ENCODE data around the gene APBB2.

Gene APBB2

DNA sequence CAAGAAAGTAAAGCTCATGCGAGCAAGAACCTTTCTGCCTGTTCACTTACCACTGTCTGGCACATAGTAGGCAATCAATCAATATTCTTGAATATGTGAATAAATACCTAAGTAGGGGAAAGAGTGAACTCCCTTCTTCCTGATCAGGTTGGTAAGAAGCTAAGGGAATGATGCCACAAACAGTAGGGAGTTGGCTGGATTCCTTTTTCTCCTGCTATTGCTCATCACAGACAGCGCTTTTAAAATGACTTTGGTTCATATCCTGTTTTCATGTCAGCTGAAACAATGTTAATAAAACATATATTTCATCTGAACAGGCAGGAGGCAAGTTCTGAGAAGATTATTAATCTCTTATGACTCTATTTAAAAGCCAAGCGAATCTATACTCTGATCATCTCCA, 365.4 kb downstream of the APBB2 start:
- no peak for DNase-seq (ENCODE audit: low read depth, low spot score)
- Histone ChIP-seq H3K9ac (ENCODE audit: insufficient read length) (no peak overlapping the region), H3K4me3 (no peak overlapping the region), H3K36me3 (ENCODE audit: insufficient read depth, low read length) (no peaks in the 10 kb centered on the region), H3K27ac (no peak overlapping the region), H3K9me3 (ENCODE audit: low read depth, low read length) (no peaks in the 10 kb centered on the region)
- no peak for TF ChIP-seq POLR2AphosphoS5 (IDR thresholded peaks at IDR 0.05; ENCODE audit: borderline replicate concordance, low read depth, low read length)
- TF ChIP-seq FOXP2 (optimal IDR thresholded peaks at IDR 0.05; ENCODE audit: control extremely low read depth, extremely low read length, insufficient read depth): no peak
- TF ChIP-seq EZH2 (IDR thresholded peaks at IDR 0.05): no peak

DNA sequence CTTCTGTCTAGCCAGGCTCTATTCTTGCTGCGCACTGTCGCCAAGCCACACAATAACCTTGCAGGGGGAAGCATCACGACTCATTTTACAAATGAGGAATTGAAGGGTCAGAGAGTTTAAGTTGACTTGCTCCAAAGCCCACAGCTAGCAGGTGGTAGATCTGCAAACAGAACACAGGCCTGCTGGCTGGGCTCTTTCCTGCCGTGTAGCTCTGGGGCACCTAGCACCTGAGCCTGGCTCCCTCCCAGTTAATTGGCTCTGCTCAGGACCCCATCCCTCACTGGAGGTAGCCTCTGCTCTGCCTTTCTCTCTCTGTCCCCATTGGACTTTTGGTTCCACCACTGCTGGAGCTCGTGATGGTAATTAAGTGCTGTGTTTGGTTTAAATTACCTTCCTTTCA, 366.1 kb downstream of the APBB2 start:
- H3K36me3 ChIP-seq (ENCODE audit: insufficient read depth, low read length): no peaks in the 10 kb centered on the region
- H3K4me3 ChIP-seq: no peak overlapping the region
- no peaks in the 10 kb centered on the region for H3K9me3 ChIP-seq (ENCODE audit: low read depth, low read length)
- no peak overlapping the region for H3K27ac ChIP-seq
- TF ChIP-seq EZH2 (IDR thresholded peaks at IDR 0.05) (no peak), POLR2AphosphoS5 (IDR thresholded peaks at IDR 0.05; ENCODE audit: borderline replicate concordance, low read depth, low read length) (no peak), FOXP2 (optimal IDR thresholded peaks at IDR 0.05; ENCODE audit: control extremely low read depth, extremely low read length, insufficient read depth) (no peak)
- DNase-seq (ENCODE audit: low read depth, low spot score): no peak
- no peak overlapping the region for H3K9ac ChIP-seq (ENCODE audit: insufficient read length)

DNA sequence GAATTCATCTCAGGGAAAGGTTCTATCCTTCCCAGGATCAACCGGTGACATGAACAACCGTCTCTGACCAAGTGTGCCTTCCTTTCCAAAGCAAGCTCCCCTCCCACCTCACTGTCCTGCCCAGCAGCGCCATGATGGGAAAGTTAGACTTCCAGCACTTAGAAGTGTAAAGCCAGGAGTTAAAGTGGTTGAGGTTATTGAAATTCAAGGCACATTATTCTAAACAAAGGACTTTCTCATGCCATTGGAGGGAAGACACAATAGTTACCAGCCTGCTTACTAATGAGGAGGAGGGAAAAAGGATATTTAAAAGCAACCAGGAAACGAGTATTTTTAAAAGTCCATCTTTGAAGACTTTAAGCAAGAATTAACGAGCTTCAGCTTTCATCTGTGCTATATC, 367.8 kb downstream of the APBB2 start:
- no peak for DNase-seq (ENCODE audit: low read depth, low spot score)
- H3K9me3 ChIP-seq (ENCODE audit: low read depth, low read length): no peaks in the 10 kb centered on the region
- H3K27ac ChIP-seq: no peak overlapping the region
- no peak for TF ChIP-seq FOXP2 (optimal IDR thresholded peaks at IDR 0.05; ENCODE audit: control extremely low read depth, extremely low read length, insufficient read depth)
- TF ChIP-seq EZH2 (IDR thresholded peaks at IDR 0.05): no peak
- TF ChIP-seq POLR2AphosphoS5 (IDR thresholded peaks at IDR 0.05; ENCODE audit: borderline replicate concordance, low read depth, low read length): no peak
- no peak overlapping the region for H3K4me3 ChIP-seq
- H3K9ac ChIP-seq (ENCODE audit: insufficient read length): no peak overlapping the region
- no peaks in the 10 kb centered on the region for H3K36me3 ChIP-seq (ENCODE audit: insufficient read depth, low read length)

DNA sequence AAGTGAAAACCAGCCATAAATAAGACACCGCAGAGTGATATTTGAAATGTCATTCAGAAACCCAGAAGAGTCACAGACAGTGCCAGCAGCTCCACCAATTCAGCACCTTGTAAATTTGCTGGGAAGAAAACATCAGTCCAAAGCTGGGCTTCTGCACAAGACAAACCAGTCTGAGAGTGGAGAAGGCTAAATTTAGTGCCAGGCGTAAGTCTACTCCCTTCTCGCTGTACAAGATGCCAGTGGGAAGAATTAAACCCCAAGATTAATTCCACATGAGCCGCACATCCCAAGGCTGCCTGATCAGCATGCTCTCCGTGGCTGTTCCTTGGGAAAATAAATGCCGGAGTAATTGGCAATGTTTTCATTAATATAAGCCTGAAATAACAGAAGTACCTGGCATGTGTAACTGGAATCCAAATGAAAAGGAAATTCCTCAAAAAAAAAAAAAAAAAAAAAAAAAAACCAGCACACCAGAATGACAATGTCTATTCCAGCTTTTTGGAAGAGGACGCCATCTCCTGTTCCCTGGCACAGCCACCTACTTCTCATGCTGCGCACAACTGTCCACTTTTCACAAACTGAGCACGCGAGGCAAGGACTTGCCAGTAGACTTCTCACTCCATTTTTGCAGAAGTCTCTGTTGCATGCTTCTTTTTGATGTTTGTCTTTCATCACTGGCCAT, 369.0 kb downstream of the APBB2 start:
- Histone ChIP-seq H3K36me3 (ENCODE audit: insufficient read depth, low read length) (no peaks in the 10 kb centered on the region), H3K4me3 (no peak overlapping the region), H3K9me3 (ENCODE audit: low read depth, low read length) (no peaks in the 10 kb centered on the region), H3K9ac (ENCODE audit: insufficient read length) (no peak overlapping the region), H3K27ac (peak overlapping the region; percentile 49; the same call in 1 of the 2 replicates)
- TF ChIP-seq POLR2AphosphoS5 (IDR thresholded peaks at IDR 0.05; ENCODE audit: borderline replicate concordance, low read depth, low read length) (no peak), EZH2 (IDR thresholded peaks at IDR 0.05) (no peak), FOXP2 (optimal IDR thresholded peaks at IDR 0.05; ENCODE audit: control extremely low read depth, extremely low read length, insufficient read depth) (no peak)
- no peak for DNase-seq (ENCODE audit: low read depth, low spot score)

DNA sequence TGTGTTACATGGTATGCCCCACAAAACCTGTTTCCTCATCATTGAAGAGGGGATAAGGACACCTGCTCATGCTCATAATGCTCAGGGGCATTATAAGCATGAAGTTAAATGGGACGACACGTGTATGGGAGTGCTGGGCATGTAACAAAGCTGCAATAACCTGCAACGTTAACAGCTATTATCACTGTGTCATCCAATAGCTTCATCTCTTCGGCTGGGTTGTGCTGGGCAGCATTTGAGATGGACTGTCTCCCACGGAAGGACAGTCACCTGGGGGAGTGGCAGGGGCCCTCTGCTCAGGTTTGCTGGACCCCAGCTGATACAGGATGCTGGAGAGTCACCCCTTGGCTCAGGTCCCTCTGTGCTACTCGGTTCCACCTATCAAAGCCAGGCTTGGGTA, 370.1 kb downstream of the APBB2 start:
- Histone ChIP-seq H3K36me3 (ENCODE audit: insufficient read depth, low read length) (no peaks in the 10 kb centered on the region), H3K27ac (no peak overlapping the region)

DNA sequence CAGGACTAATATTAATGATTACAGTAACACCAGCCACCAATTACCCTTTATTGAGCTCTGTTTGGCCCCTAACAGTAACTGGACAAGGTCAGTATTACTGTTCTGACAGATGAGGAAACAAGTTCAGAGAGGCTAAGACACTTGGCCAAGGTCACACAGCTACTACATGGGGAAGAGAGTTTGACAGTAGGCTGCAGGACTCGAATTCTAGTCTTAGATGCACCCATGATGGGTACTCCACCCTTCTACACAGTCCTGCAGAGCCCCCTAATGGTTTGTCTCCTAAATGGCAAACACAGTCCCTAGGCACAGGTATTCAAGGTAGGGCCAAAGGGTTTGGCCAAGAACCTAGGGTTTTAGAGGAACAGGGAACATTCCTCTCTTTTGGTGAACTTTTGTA, 370.6 kb downstream of the APBB2 start:
- Histone ChIP-seq H3K9ac (ENCODE audit: insufficient read length) (no peak overlapping the region), H3K4me3 (no peak overlapping the region), H3K27ac (no peak overlapping the region), H3K9me3 (ENCODE audit: low read depth, low read length) (no peaks in the 10 kb centered on the region), H3K36me3 (ENCODE audit: insufficient read depth, low read length) (no peaks in the 10 kb centered on the region)
- DNase-seq (ENCODE audit: low read depth, low spot score): no peak
- TF ChIP-seq FOXP2 (optimal IDR thresholded peaks at IDR 0.05; ENCODE audit: control extremely low read depth, extremely low read length, insufficient read depth) (no peak), POLR2AphosphoS5 (IDR thresholded peaks at IDR 0.05; ENCODE audit: borderline replicate concordance, low read depth, low read length) (no peak), EZH2 (IDR thresholded peaks at IDR 0.05) (no peak)

More for the DNA sequence above, 370.1 kb downstream of the APBB2 start:
- H3K9me3 ChIP-seq (ENCODE audit: low read depth, low read length): no peaks in the 10 kb centered on the region
- no peak for DNase-seq (ENCODE audit: low read depth, low spot score)
- H3K4me3 ChIP-seq: no peak overlapping the region
- no peak for TF ChIP-seq FOXP2 (optimal IDR thresholded peaks at IDR 0.05; ENCODE audit: control extremely low read depth, extremely low read length, insufficient read depth)
- TF ChIP-seq EZH2 (IDR thresholded peaks at IDR 0.05): no peak
- no peak for TF ChIP-seq POLR2AphosphoS5 (IDR thresholded peaks at IDR 0.05; ENCODE audit: borderline replicate concordance, low read depth, low read length)
- H3K9ac ChIP-seq (ENCODE audit: insufficient read length): no peak overlapping the region

DNA sequence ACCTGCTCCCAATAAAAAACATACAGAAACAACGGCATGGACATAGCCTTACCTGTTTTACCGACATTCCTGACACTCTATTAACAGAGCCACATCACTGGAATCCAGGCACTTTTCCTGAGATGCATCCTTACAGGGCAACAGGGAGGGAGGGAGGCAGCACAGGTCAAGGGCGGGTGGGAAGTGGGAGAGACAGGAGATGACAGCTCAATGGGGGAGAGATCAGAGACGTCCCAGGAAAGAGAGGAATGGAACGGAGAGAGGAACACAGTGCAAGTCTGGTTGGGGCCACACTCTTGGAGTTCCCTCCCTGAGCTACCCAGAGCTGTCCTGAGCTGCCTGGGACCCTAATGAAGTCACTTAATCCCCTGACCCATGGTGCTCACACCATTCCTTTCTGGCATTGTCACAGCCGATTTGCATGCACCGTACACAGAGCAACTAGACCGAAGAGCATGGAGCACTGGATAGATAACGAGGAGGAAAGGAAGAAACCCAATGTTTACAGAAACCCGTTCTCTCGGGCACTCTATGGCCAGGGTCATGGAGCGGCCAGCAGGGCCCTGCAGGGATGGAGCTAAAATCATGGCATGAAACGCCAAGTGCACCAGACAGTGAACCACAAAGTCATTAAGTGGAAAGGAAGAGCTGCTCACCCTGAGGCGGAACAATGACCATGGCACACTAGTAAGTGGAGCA, 371.5 kb downstream of the APBB2 start:
- Histone ChIP-seq H3K9me3 (ENCODE audit: low read depth, low read length) (no peaks in the 10 kb centered on the region), H3K27ac (no peak overlapping the region), H3K36me3 (ENCODE audit: insufficient read depth, low read length) (no peaks in the 10 kb centered on the region), H3K9ac (ENCODE audit: insufficient read length) (no peak overlapping the region), H3K4me3 (no peak overlapping the region)
- DNase-seq (ENCODE audit: low read depth, low spot score): no peak
- TF ChIP-seq FOXP2 (optimal IDR thresholded peaks at IDR 0.05; ENCODE audit: control extremely low read depth, extremely low read length, insufficient read depth) (no peak), POLR2AphosphoS5 (IDR thresholded peaks at IDR 0.05; ENCODE audit: borderline replicate concordance, low read depth, low read length) (no peak), EZH2 (IDR thresholded peaks at IDR 0.05) (no peak)

DNA sequence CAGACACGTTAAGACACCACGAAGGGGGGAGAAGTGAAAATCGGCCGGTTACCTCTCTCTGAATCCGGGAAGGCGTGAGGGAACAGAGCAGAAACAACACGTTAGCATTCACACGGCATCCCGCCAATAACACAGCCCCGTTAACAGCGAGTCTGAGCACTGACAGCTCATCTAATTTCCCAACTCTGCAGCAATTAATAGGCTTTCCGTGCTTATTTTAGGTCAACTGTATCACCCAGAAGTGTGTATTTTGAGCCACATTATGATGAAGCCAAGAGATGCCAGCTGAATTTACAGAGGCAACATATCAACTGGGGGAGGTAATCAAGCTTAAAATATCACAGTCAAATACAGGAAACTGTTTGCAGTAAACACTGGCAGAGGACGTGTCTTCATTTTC, 372.0 kb downstream of the APBB2 start:
- Histone ChIP-seq H3K4me3 (no peak overlapping the region), H3K27ac (no peak overlapping the region), H3K36me3 (ENCODE audit: insufficient read depth, low read length) (no peaks in the 10 kb centered on the region), H3K9ac (ENCODE audit: insufficient read length) (no peak overlapping the region), H3K9me3 (ENCODE audit: low read depth, low read length) (no peaks in the 10 kb centered on the region)
- DNase-seq (ENCODE audit: low read depth, low spot score): no peak
- TF ChIP-seq POLR2AphosphoS5 (IDR thresholded peaks at IDR 0.05; ENCODE audit: borderline replicate concordance, low read depth, low read length): no peak
